ENCODE measurements around the gene ELAVL2.

- TF ChIP-seq CTCF (IDR thresholded peaks at IDR 0.05) (no peak), POLR2AphosphoS5 (IDR thresholded peaks at IDR 0.05) (no peak), POLR2A (IDR thresholded peaks at IDR 0.05; ENCODE audit: low read depth) (no peak), EP300 (IDR thresholded peaks at IDR 0.05) (no peak)
Measured at GRCh38 chr9:23695572-23695971, 130.5 kb downstream of the ELAVL2 start.
